Suprapubic skin (tissue), 4 donors: Measurements from ENCODE around the gene NPAS2.

ENCODE experiments used
- CTCF ChIP-seq, 2 donors: fragments of 200-600 bp in 1 of 2; fragments of 450-650 bp in 1 of 2; sonication (generic) in 1 of 2; IDR thresholded peaks; one replicate each; pipeline ENCODE4 v1.5.1; 2016 to 2019; ENCODE audit warnings: antibody characterized with exemption in 2 of 2, mild to moderate bottlenecking in 1 of 2, moderate library complexity in 1 of 2
- EP300 ChIP-seq: sonication (generic); formaldehyde crosslinking; IDR thresholded peaks from one replicate; pipeline ENCODE4 v1.6.1; 2017; ENCODE audit warnings: antibody characterized with exemption
- POLR2A ChIP-seq, 2 donors: fragments of 450-650 bp; IDR thresholded peaks; one replicate each; pipeline ENCODE4 v1.6.1; 2017; ENCODE audit warnings: antibody characterized with exemption in 2 of 2, mild to moderate bottlenecking in 2 of 2, moderate library complexity in 2 of 2
- POLR2AphosphoS5 ChIP-seq, 3 donors: sonication (generic); formaldehyde crosslinking; IDR thresholded peaks; one replicate each; pipeline ENCODE4 v1.6.1; 2017; ENCODE audit warnings: antibody characterized with exemption in 3 of 3

- TF ChIP-seq CTCF (IDR thresholded peaks at IDR 0.05) (no peak), POLR2AphosphoS5 (IDR thresholded peaks at IDR 0.05) (no peak), EP300 (no peak), POLR2A (IDR thresholded peaks at IDR 0.05) (no peak)
These were observed 33.0 kb upstream of the NPAS2 start for GRCh38 chr2:100786985-100787384.
